ENCODE measurements around the gene IMPDH1. TPM values are rescaled to one million over a fixed set of nuclear protein-coding genes. Genes with fewer than 3 reads are reported as not detected.

Gene IMPDH1
- total and polyA plus RNA-seq, 9 donors, result 10.3 to 66.9 (median 23.4) TPM

- Histone ChIP-seq H3K36me3 (no peaks in the 10 kb centered on the region), H3K27me3 (no peaks in the 10 kb centered on the region), H3K9me3 (no peaks in the 10 kb centered on the region), H3K27ac (no peak overlapping the region), H3K4me1 (ENCODE audit: insufficient read depth) (peaks cover 7% of the 10 kb centered on the region), H3K4me3 (no peak overlapping the region)
- no peak for DNase-seq
- WGBS, 3 donors, result 87 to 89% (median 88%) methylated on average over 9 of the region's 9 CpGs
- TF ChIP-seq EP300 (IDR thresholded peaks at IDR 0.05), result no peak
- no peak for TF ChIP-seq POLR2A (IDR thresholded peaks at IDR 0.05)
- TF ChIP-seq CTCF (IDR thresholded peaks at IDR 0.05), result no peak
- intact Hi-C loops (cut with DNase I), result loop anchor here in 1 of 4 donors (10.0 kb wide), 1 partner anchor 51 kb away; the partner anchor contains the start of gene HILPDA
Measured at GRCh38 chr7:128404143-128404681, 5.6 kb downstream of the IMPDH1 start.

DNA sequence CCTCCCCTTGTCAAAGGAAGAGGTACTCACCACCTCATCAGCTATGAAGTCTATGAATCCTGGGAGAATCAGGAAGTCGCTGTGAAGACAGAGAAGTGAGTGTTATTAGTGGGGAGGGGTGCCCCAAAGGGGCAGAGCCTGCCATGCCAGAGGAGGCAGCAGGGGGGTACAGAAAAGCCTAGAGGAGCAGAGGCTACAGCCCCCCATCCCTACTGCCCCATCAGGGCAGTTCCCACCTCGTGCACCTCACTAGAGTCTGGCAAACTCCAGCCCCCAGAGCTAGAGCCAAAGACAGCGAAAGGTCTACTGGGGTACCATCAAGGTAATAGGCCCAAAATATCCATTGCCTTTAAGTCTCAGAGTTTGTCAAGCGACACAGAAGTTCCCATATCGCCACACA lies 6.1 kb downstream of the IMPDH1 start:
- intact Hi-C loops (cut with DNase I), result loop anchor here in 1 of 4 donors (10.0 kb wide), 1 partner anchor 51 kb away; the partner anchor contains the start of gene HILPDA
- H3K27ac ChIP-seq, result no peak overlapping the region
- no peak for DNase-seq
- H3K4me1 ChIP-seq (ENCODE audit: insufficient read depth), result peaks cover 6% of the 10 kb centered on the region
- no peak overlapping the region for H3K4me3 ChIP-seq
- WGBS, 3 donors, result 86 to 91% (median 90%) methylated on average over 5 of the region's 5 CpGs
- TF ChIP-seq POLR2A (IDR thresholded peaks at IDR 0.05), result no peak
- TF ChIP-seq EP300 (IDR thresholded peaks at IDR 0.05), result no peak
- no peak for TF ChIP-seq CTCF (IDR thresholded peaks at IDR 0.05)
- H3K36me3 ChIP-seq, result no peaks in the 10 kb centered on the region
- H3K27me3 ChIP-seq, result no peaks in the 10 kb centered on the region
- no peaks in the 10 kb centered on the region for H3K9me3 ChIP-seq

- no peak for TF ChIP-seq EP300 (IDR thresholded peaks at IDR 0.05)
- TF ChIP-seq POLR2A (IDR thresholded peaks at IDR 0.05), result no peak
- TF ChIP-seq CTCF (IDR thresholded peaks at IDR 0.05), result no peak
- 44 to 47% (median 44%) methylated on average over 2 of the region's 2 CpGs for WGBS, 3 donors
- no peaks in the 10 kb centered on the region for H3K9me3 ChIP-seq
- H3K27me3 ChIP-seq, result no peaks in the 10 kb centered on the region
- no peak overlapping the region for H3K27ac ChIP-seq
- no peak for DNase-seq
- H3K4me1 ChIP-seq (ENCODE audit: insufficient read depth), result peaks cover 6% of the 10 kb centered on the region
- intact Hi-C loops (cut with DNase I), result loop anchor here in 1 of 4 donors (10.0 kb wide), 1 partner anchor 52 kb away; the partner anchor contains the start of gene HILPDA
- H3K4me3 ChIP-seq, result no peak overlapping the region
- H3K36me3 ChIP-seq, result no peaks in the 10 kb centered on the region
Measured at GRCh38 chr7:128402356-128402755, 7.4 kb downstream of the IMPDH1 start.

- Histone ChIP-seq H3K27ac (no peak overlapping the region), H3K27me3 (no peaks in the 10 kb centered on the region), H3K36me3 (no peaks in the 10 kb centered on the region), H3K9me3 (no peaks in the 10 kb centered on the region), H3K4me3 (no peak overlapping the region), H3K4me1 (ENCODE audit: insufficient read depth) (peaks cover 6% of the 10 kb centered on the region)
- intact Hi-C loops (cut with DNase I), result loop anchor here in 1 of 4 donors (10.0 kb wide), 1 partner anchor 54 kb away; the partner anchor contains the start of gene HILPDA
- WGBS, 3 donors, result 77 to 87% (median 80%) methylated on average over 5 of the region's 5 CpGs
- DNase-seq, result no peak
- TF ChIP-seq POLR2A (IDR thresholded peaks at IDR 0.05) (no peak), EP300 (IDR thresholded peaks at IDR 0.05) (no peak)
Measured at GRCh38 chr7:128400566-128400965, 9.2 kb downstream of the IMPDH1 start.

DNA sequence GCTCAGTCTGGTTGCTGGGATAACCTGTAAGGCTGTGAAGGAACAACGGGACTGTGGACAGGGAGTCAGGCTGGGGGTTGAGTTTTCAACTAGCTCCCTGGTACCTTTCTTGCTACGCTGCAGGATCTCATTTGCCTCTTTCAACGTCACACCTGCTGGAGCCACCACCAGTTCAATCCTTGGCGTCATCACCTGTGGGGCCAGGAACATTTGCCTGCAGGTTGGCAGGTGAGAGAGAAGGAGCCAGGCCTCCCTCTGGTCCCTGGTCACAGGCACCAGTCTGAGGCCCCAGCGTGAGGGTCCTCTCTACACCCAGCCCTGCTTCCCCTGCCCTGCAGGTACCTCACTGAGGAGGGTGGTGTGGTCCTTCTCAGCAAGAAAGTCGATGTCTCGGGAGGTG lies 9.8 kb downstream of the IMPDH1 start:
- H3K4me1 ChIP-seq (ENCODE audit: insufficient read depth), result peaks cover 2% of the 10 kb centered on the region
- intact Hi-C loops (cut with DNase I), result loop anchor here in 2 of 4 donors (2.0 to 10.0 kb wide), 4 partner anchors 27 to 103 kb away; partner anchors contain the start of gene HILPDA (in 1 of the 2)
- no peak overlapping the region for H3K27ac ChIP-seq
- no peaks in the 10 kb centered on the region for H3K36me3 ChIP-seq
- no peaks in the 10 kb centered on the region for H3K9me3 ChIP-seq
- TF ChIP-seq EP300 (IDR thresholded peaks at IDR 0.05) (no peak), POLR2A (IDR thresholded peaks at IDR 0.05) (no peak), CTCF (IDR thresholded peaks at IDR 0.05) (no peak)
- DNase-seq, result no peak
- no peak overlapping the region for H3K4me3 ChIP-seq
- no peaks in the 10 kb centered on the region for H3K27me3 ChIP-seq
- WGBS, 3 donors, result 89 to 94% (median 90%) methylated on average over 7 of the region's 7 CpGs

All from ovary (tissue), 9 donors.